Measurements from ENCODE around the gene BDKRB1. TPM values are rescaled to one million over a fixed set of nuclear protein-coding genes. Genes with fewer than 3 reads are reported as not detected.

BDKRB1 gene
- total RNA-seq, 2 experiments from 2014 or later: not detected

DNA sequence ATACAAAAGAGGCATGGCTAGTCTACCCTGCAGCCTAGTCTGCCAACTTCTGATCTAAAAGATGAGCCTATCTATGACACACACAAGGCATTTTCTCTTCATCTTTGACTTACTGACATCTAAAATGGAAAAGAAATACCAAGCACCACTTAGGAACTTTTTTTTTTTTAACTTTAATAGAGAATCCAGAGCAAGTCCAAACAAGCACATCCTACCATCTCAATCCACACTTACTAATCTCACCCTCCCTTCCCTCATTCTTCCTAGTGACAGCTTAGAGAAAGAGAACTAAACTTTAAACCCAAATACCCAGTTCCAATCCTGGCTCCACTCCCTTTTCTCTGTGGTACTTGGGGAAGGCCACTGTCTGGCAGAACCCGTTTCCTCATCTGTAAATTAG lies 31.8 kb downstream of the BDKRB1 start:
- no peaks in the 10 kb centered on the region for H3K27me3 Mint-ChIP-seq
- no peak for DNase-seq
- intact Hi-C loops (cut with DNase I, micrococcal nuclease): no loop called here
- H3K36me3 Mint-ChIP-seq (ENCODE audit: low read depth): peaks cover 29% of the 10 kb centered on the region
- H3K27ac Mint-ChIP-seq: no peak overlapping the region
- H3K4me3 Mint-ChIP-seq: no peak overlapping the region
- ChIA-PET POLR2A (no interaction called here), CTCF (interaction anchor here (0.5 to 0.6 kb wide), 2 partner anchors 14 to 61 kb away, joined by 3 read pairs; no protein-coding TSS in a partner anchor)
- ATAC-seq: no peak
- no peaks in the 10 kb centered on the region for H3K9me3 Mint-ChIP-seq (ENCODE audit: low read depth)
- no peaks in the 10 kb centered on the region for H3K4me1 Mint-ChIP-seq

DNA sequence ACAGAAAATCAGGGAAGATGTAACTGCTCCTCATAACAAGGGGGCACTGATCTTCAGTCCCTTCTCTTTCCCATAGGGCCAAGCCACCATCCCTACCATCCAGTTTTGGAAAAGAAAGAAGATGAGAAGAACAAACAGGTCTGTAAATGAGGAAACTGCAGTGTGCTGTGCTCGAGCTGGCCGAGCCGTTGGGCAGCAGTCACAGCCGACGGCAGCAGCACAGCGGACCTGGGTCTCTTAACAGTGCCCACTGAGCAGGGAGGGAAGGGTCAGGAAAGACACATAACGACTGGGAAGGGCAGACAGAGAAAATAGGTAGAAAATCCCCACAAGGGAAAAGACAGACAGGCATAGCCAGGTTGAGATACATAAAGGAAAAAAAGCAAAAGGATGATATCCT lies 38.2 kb downstream of the BDKRB1 start:
- peaks cover 20% of the 10 kb centered on the region for H3K36me3 Mint-ChIP-seq (ENCODE audit: low read depth)
- H3K27ac Mint-ChIP-seq: no peak overlapping the region
- DNase-seq (no peak), ATAC-seq (no peak)
- no peaks in the 10 kb centered on the region for H3K27me3 Mint-ChIP-seq
- ChIA-PET POLR2A (no interaction called here), CTCF (interaction anchor here (1.8 to 2.1 kb wide), 2 partner anchors 18 to 20 kb away, joined by 4 to 5 read pairs; no protein-coding TSS in a partner anchor)
- H3K4me1 Mint-ChIP-seq: no peaks in the 10 kb centered on the region
- H3K4me3 Mint-ChIP-seq: no peak overlapping the region
- intact Hi-C loops (cut with DNase I, micrococcal nuclease): no loop called here
- H3K9me3 Mint-ChIP-seq (ENCODE audit: low read depth): no peaks in the 10 kb centered on the region

DNA sequence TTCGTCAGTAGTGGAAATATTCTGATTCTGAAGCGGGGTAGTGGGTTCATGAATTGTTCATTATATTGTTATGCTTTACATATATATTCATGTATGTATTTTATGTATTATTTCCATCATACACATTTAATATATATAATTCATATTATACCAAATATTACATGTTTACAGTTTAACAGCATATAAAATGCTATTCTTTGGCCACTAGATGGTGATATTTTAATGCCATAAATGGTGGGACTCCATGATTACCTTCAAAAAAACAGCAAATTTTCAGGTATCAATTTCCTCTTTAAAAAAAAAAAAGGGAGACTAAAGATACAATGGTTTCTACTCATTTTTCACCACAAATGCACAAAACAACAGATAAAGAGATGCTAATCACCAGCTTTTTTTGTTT lies 41.0 kb downstream of the BDKRB1 start:
- Mint-ChIP-seq H3K4me3 (no peak overlapping the region), H3K27ac (no peak overlapping the region), H3K9me3 (ENCODE audit: low read depth) (no peaks in the 10 kb centered on the region), H3K27me3 (no peaks in the 10 kb centered on the region), H3K36me3 (ENCODE audit: low read depth) (peaks cover 17% of the 10 kb centered on the region), H3K4me1 (no peaks in the 10 kb centered on the region)
- no peak for ATAC-seq
- ChIA-PET POLR2A (interaction anchor here (0.7 kb wide), 1 partner anchor 898 kb away, joined by 6 read pairs; no protein-coding TSS in a partner anchor), CTCF (interaction anchor here (0.7 to 3.8 kb wide), 8 partner anchors 11 to 1434 kb away, joined by 3 to 15 read pairs (median 4); no protein-coding TSS in a partner anchor)
- DNase-seq: no peak
- intact Hi-C loops (cut with DNase I, micrococcal nuclease): loop anchor here (1.0 to 5.0 kb wide), 2 partner anchors 127 to 445 kb away; no protein-coding TSS in a partner anchor

DNA sequence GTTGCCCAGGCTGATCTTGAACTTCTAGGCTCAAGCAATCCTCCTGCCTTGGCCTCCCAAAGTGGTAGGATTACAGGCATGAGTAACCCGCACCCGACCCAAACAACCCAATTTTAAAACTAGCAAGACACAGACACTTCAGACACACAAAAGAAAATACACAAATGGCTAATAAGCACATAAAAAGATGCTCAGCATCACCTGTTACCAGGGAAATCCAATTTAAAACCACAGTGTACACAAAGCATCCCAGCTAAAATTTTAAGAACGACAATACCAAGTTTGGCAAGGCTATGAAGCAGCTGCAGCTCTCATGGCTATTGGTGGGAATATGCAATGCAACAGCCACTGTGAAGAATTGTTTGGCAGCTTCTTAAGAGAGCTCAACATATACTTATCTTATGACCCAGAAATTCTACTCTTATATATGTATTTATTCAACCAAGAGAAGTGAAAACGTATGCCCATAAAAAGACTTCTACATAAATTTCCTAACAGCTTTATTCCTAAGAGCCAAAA lies 42.0 kb downstream of the BDKRB1 start:
- intact Hi-C loops (cut with DNase I, micrococcal nuclease): loop anchor here (1.0 to 5.0 kb wide), 2 partner anchors 126 to 444 kb away; no protein-coding TSS in a partner anchor
- DNase-seq: no peak
- Mint-ChIP-seq H3K36me3 (ENCODE audit: low read depth) (peaks cover 18% of the 10 kb centered on the region), H3K27ac (no peak overlapping the region), H3K27me3 (no peaks in the 10 kb centered on the region), H3K4me3 (no peak overlapping the region), H3K9me3 (ENCODE audit: low read depth) (no peaks in the 10 kb centered on the region), H3K4me1 (no peaks in the 10 kb centered on the region)
- ChIA-PET CTCF (interaction anchor here (0.8 to 3.8 kb wide), 6 partner anchors 10 to 126 kb away, joined by 3 to 15 read pairs (median 4); no protein-coding TSS in a partner anchor), POLR2A (interaction anchor here (0.7 kb wide), 1 partner anchor 899 kb away, joined by 6 read pairs; no protein-coding TSS in a partner anchor)
- ATAC-seq: no peak

DNA sequence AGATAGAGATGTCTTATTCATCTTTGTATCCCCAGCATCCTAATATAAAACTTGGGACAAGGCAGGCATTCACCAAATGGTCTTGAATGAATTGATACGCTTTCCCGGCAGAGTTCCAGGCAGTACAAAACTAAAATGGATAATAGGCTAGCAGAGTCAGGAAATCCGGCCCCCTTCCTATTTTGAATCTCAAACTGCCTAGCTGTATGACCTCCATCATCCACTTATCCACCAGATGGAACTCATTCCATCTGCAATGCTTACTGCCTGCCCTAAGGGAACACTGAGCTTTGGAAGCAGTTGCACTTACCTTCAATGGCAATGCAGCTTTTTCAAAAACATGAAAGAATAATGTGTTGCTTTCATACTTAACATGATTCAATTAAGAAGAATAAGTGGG lies 43.4 kb downstream of the BDKRB1 start:
- no peaks in the 10 kb centered on the region for H3K4me1 Mint-ChIP-seq
- no peaks in the 10 kb centered on the region for H3K9me3 Mint-ChIP-seq (ENCODE audit: low read depth)
- H3K4me3 Mint-ChIP-seq: no peak overlapping the region
- H3K27me3 Mint-ChIP-seq: no peaks in the 10 kb centered on the region
- intact Hi-C loops (cut with DNase I, micrococcal nuclease): loop anchor here in 1 of 2 experiments (5.0 kb wide), 1 partner anchor 443 kb away; no protein-coding TSS in a partner anchor
- H3K27ac Mint-ChIP-seq: no peak overlapping the region
- ChIA-PET POLR2A (interaction anchor here (0.6 kb wide), 1 partner anchor 20 kb away, joined by 3 read pairs; no protein-coding TSS in a partner anchor), CTCF (interaction anchor here (3.8 kb wide), 1 partner anchor 9 kb away, joined by 15 read pairs; no protein-coding TSS in a partner anchor)
- DNase-seq: no peak
- H3K36me3 Mint-ChIP-seq (ENCODE audit: low read depth): peaks cover 13% of the 10 kb centered on the region
- ATAC-seq: no peak

DNA sequence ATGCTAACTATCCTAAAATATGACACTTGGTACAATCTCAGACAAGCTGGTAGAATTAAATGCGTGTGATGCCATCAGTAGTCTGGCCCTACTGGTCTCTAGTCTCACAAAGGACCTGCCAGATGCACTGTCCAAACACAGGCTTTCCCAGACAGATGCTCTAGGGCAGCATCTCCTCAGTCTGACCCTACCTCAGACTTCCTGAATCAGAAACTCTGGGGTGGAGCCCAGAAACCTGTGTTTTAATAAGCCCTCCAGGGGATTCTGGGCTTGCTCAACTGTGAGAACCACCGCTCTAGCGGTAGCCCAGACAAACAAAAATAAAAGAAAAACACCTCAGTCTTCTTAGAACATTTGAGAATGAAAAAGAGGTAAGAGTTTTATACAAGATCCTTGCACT lies 48.0 kb downstream of the BDKRB1 start:
- intact Hi-C loops (cut with DNase I, micrococcal nuclease): no loop called here
- CTCF ChIA-PET: no interaction called here
- H3K36me3 Mint-ChIP-seq (ENCODE audit: low read depth): peaks cover 24% of the 10 kb centered on the region
- POLR2A ChIA-PET: no interaction called here
- no peaks in the 10 kb centered on the region for H3K9me3 Mint-ChIP-seq (ENCODE audit: low read depth)
- H3K27me3 Mint-ChIP-seq: no peaks in the 10 kb centered on the region
- DNase-seq (no peak), ATAC-seq (no peak)
- no peaks in the 10 kb centered on the region for H3K4me1 Mint-ChIP-seq
- H3K27ac Mint-ChIP-seq: no peak overlapping the region
- no peak overlapping the region for H3K4me3 Mint-ChIP-seq

DNA sequence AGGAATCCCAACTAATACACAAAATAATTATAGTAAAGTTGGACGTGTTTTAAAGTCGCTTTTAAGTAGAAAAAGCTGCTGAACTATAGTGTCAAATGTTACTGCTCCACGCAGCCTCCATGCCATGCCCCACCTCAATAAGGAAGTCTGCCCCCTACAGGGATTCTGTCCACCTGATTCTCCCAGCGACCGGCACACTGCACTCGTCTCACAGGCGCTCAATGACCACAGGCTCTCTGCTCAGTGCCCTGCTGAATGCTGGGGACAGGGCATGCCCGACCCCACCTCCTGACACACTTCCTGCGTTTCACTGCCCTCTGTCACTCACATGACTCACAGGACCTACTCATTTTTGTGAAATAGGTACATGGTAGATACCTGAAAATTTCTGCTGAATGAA lies 48.9 kb downstream of the BDKRB1 start:
- intact Hi-C loops (cut with DNase I, micrococcal nuclease): no loop called here
- Mint-ChIP-seq H3K4me3 (no peak overlapping the region), H3K4me1 (no peaks in the 10 kb centered on the region), H3K9me3 (ENCODE audit: low read depth) (no peaks in the 10 kb centered on the region), H3K36me3 (ENCODE audit: low read depth) (peaks cover 24% of the 10 kb centered on the region), H3K27ac (no peak overlapping the region), H3K27me3 (no peaks in the 10 kb centered on the region)
- ChIA-PET POLR2A (no interaction called here), CTCF (interaction anchor here (0.7 to 0.8 kb wide), 2 partner anchors 9 to 10 kb away, joined by 3 read pairs; no protein-coding TSS in a partner anchor)
- DNase-seq: peak; percentile 11
- no peak for ATAC-seq

DNA sequence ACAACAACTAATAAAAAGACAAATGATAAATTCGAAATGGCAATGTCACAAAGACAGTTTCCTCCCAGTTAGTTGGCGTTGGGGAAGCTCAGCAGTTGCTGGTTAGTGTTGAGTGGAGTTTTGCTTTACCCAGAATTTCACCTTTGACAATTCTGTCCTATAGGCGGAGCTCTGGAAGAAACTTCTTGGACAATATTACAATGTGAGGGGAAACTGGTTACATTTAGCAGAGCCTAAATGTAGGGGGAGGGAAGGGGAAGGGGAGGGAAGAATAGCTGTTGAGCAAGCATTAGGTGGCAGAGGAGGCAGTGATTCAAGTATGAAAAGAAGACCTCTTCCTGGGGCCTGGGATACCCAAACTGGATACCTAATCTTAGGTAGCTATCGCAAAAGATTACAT lies 51.4 kb downstream of the BDKRB1 start:
- DNase-seq: no peak
- no peak for ATAC-seq
- H3K4me1 Mint-ChIP-seq: no peaks in the 10 kb centered on the region
- CTCF ChIA-PET: interaction anchor here (0.7 to 3.8 kb wide), 3 partner anchors 9 to 21 kb away, joined by 3 to 15 read pairs (median 4); no protein-coding TSS in a partner anchor
- intact Hi-C loops (cut with DNase I, micrococcal nuclease): no loop called here
- POLR2A ChIA-PET: no interaction called here
- no peaks in the 10 kb centered on the region for H3K9me3 Mint-ChIP-seq (ENCODE audit: low read depth)
- peaks cover 26% of the 10 kb centered on the region for H3K36me3 Mint-ChIP-seq (ENCODE audit: low read depth)
- H3K4me3 Mint-ChIP-seq: no peak overlapping the region
- H3K27ac Mint-ChIP-seq: no peak overlapping the region
- H3K27me3 Mint-ChIP-seq: no peaks in the 10 kb centered on the region

DNA sequence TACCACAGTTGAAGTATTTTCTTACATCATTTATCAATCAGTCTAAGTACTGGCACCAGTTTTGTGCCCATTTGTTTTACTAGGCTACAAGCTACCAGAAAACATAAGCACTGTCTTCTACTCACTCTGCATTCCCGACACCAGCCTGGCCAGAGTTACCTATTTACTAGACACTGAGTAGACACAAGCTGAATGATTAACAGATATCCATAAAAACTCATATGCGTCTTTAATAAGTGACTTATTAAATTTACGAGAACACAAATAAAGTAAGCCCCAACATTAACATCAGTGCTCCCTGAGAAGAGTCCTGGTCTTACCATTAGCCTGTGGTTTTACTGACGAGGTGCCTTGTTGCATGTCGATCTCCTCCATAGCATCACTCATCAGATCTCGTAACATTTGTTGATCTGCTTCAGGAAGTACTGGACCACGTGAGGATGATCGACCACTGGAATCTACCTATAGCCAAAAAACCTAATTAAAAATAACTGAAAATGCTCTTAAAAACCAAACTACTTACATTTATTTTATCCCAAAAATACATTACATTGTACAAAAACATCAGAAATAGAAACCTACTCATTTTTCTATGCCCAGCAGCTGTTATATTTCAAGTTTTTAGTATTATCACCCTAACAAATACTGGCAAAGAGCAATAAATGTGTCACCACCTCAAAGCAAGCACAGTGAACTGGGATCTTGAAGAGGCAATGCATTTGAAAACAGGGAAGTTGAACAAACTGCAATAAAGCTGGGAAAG lies 53.3 kb downstream of the BDKRB1 start:
- Mint-ChIP-seq H3K36me3 (ENCODE audit: low read depth) (peaks cover 32% of the 10 kb centered on the region), H3K4me3 (no peak overlapping the region), H3K27me3 (no peaks in the 10 kb centered on the region), H3K9me3 (ENCODE audit: low read depth) (no peaks in the 10 kb centered on the region), H3K27ac (no peak overlapping the region), H3K4me1 (no peaks in the 10 kb centered on the region)
- CTCF ChIA-PET: interaction anchor here (0.6 to 3.8 kb wide), 4 partner anchors 11 to 228 kb away, joined by 3 to 15 read pairs (median 3); no protein-coding TSS in a partner anchor
- no peak for DNase-seq
- intact Hi-C loops (cut with DNase I, micrococcal nuclease): no loop called here
- POLR2A ChIA-PET: no interaction called here
- no peak for ATAC-seq

DNA sequence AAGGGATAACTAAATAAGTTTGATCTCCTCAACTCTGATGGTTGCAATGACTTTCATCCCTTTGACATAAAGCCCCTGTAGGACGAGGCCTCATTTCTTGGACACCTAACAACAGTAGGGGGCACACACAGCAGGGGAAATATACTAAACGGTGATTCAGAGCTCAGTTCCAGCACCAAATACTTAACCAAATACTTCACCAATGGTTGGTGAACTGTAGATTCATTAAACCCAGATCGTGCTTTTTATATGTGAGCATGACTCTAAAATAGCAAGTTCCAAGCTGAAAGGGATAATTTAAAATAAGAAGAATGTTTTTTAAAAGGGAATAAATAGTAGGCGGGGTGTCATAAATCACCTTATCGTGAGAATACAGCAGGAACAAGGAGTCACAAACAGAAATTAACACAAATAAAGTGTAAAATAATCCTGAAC lies 53.9 kb downstream of the BDKRB1 start:
- intact Hi-C loops (cut with DNase I, micrococcal nuclease): no loop called here
- H3K4me3 Mint-ChIP-seq: no peak overlapping the region
- CTCF ChIA-PET: interaction anchor here (0.7 to 3.8 kb wide), 3 partner anchors 12 to 18 kb away, joined by 3 to 15 read pairs (median 3); no protein-coding TSS in a partner anchor
- H3K9me3 Mint-ChIP-seq (ENCODE audit: low read depth): no peaks in the 10 kb centered on the region
- H3K4me1 Mint-ChIP-seq: no peaks in the 10 kb centered on the region
- no peak for DNase-seq
- ATAC-seq: no peak
- H3K36me3 Mint-ChIP-seq (ENCODE audit: low read depth): peaks cover 34% of the 10 kb centered on the region
- POLR2A ChIA-PET: no interaction called here
- H3K27me3 Mint-ChIP-seq: no peaks in the 10 kb centered on the region
- no peak overlapping the region for H3K27ac Mint-ChIP-seq

DNA sequence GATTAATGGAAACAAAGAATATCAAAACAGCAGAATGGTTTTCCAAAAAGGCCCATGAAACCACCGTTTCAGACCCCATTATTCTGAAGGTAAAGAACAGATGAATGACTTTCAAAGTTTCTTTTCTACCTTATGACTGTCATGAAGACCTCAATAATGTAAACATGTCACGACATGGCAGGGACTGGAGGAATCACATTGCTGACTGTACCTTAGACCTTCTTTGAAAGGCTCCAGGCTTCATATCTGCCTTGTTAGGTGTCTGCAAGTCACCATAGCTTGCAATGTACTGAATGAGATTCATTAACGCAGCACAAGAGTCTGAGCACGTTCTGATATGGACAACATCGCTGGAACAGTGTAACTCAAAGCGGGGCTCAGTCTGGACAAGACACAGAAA lies 54.9 kb downstream of the BDKRB1 start:
- DNase-seq: no peak
- Mint-ChIP-seq H3K36me3 (ENCODE audit: low read depth) (peaks cover 39% of the 10 kb centered on the region), H3K27ac (no peak overlapping the region), H3K4me1 (no peaks in the 10 kb centered on the region), H3K27me3 (no peaks in the 10 kb centered on the region), H3K9me3 (ENCODE audit: low read depth) (no peaks in the 10 kb centered on the region), H3K4me3 (no peak overlapping the region)
- ChIA-PET POLR2A (no interaction called here), CTCF (no interaction called here)
- ATAC-seq: no peak
- intact Hi-C loops (cut with DNase I, micrococcal nuclease): no loop called here

Measured in activated CD4-positive, alpha-beta T cell treated with anti-CD3 and anti-CD28 coated beads for 36 hours (primary cell).